OCI-LY1 (cell line): ENCODE data around the gene LZTS3.

Experiments used
- H2AFZ ChIP-seq: fragments of 200-600 bp; sonication (generic), shearing (Covaris generic); 2 replicates; pipeline ENCODE4 v1.6.0; 2014; ENCODE audit warnings: antibody characterized with exemption, mild to moderate bottlenecking, low read length
- H3F3A ChIP-seq: fragments of 200-600 bp; sonication (generic), shearing (Covaris generic); 2 replicates; pipeline ENCODE4 v1.6.0; 2014; ENCODE audit warnings: mild to moderate bottlenecking, antibody characterized with exemption, low read length, moderate library complexity; ENCODE audit not compliant: insufficient read depth
- H3K27ac ChIP-seq: fragments of 200-600 bp; sonication (generic); 2 replicates; pipeline ENCODE4 v1.5.1; 2014; ENCODE audit warnings: low read length, mixed run types, mild to moderate bottlenecking, low read depth; ENCODE audit not compliant: poor library complexity, severe bottlenecking
- H3K27me3 ChIP-seq: fragments of 200-600 bp; sonication (generic); 2 replicates; pipeline ENCODE4 v1.6.0; 2014; ENCODE audit warnings: antibody characterized with exemption, mild to moderate bottlenecking, low read length, moderate library complexity; ENCODE audit not compliant: insufficient read depth
- H3K36me3 ChIP-seq: fragments of 200-600 bp; sonication (generic); 2 replicates; pipeline ENCODE4 v1.6.1; 2014; ENCODE audit warnings: mild to moderate bottlenecking, antibody characterized with exemption, low read length, moderate library complexity, mixed read lengths; ENCODE audit not compliant: insufficient read depth
- H3K4me1 ChIP-seq: fragments of 200-600 bp; sonication (generic); 2 replicates; pipeline ENCODE4 v1.5.1; 2014; ENCODE audit warnings: mild to moderate bottlenecking, low read length, moderate library complexity; ENCODE audit not compliant: insufficient read depth, severe bottlenecking
- H3K4me2 ChIP-seq: fragments of 200-600 bp; sonication (generic), shearing (Covaris generic); 2 replicates; pipeline ENCODE4 v1.6.1; 2014; ENCODE audit warnings: low read length
- H3K4me3 ChIP-seq: fragments of 200-600 bp; sonication (generic); 2 replicates; pipeline ENCODE4 v1.5.1; 2014; ENCODE audit warnings: low read length, low read depth, mild to moderate bottlenecking, mixed read lengths; ENCODE audit not compliant: poor library complexity, severe bottlenecking
- H3K79me2 ChIP-seq: fragments of 200-600 bp; shearing (Covaris generic); 2 replicates; pipeline ENCODE4 v1.6.1; 2016; ENCODE audit warnings: mixed run types, low read length, mixed read lengths; ENCODE audit not compliant: insufficient read depth
- H3K9ac ChIP-seq: fragments of 200-600 bp; sonication (generic), shearing (Covaris generic); 2 replicates; pipeline ENCODE4 v1.6.1; 2014; ENCODE audit warnings: mild to moderate bottlenecking, low read length, mixed read lengths
- H3K9me2 ChIP-seq: fragments of 200-600 bp; sonication (generic), shearing (Covaris generic); 2 replicates; pipeline ENCODE4 v1.6.1; 2014; ENCODE audit warnings: low read depth, mild to moderate bottlenecking, low read length, mixed read lengths
- H3K9me3 ChIP-seq: fragments of 200-600 bp; shearing (Covaris generic); 2 replicates; pipeline ENCODE4 v1.6.1; 2014; ENCODE audit warnings: low read length, mixed read lengths
- H4K20me1 ChIP-seq: fragments of 200-600 bp; sonication (generic), shearing (Covaris generic); 2 replicates; pipeline ENCODE4 v1.6.0; 2016; ENCODE audit warnings: mild to moderate bottlenecking, low read length; ENCODE audit not compliant: insufficient read depth
- CTCF ChIP-seq: fragments of 200-600 bp; sonication (generic), shearing (Covaris generic); IDR thresholded peaks from 2 replicates; pipeline ENCODE4 v1.5.1; 2017; ENCODE audit warnings: mild to moderate bottlenecking, antibody characterized with exemption, low read length, moderate library complexity, mixed read lengths
- EZH2 ChIP-seq: fragments of 200-600 bp; sonication (generic), shearing (Covaris generic); IDR thresholded peaks from 2 replicates; pipeline ENCODE4 v1.8.0; 2017; ENCODE audit warnings: borderline replicate concordance, mixed run types, mild to moderate bottlenecking, antibody characterized with exemption, low read length, moderate library complexity, mixed read lengths

The LZTS3 gene

GRCh38 chr20:3168829-3169590, 4.3 kb downstream of the LZTS3 start:
- no peaks in the 10 kb centered on the region for H4K20me1 ChIP-seq
- H2AFZ ChIP-seq: no peak overlapping the region
- H3K9me3 ChIP-seq: no peaks in the 10 kb centered on the region
- peaks cover 3% of the 10 kb centered on the region for H3K4me1 ChIP-seq
- no peaks in the 10 kb centered on the region for H3K27me3 ChIP-seq
- no peak overlapping the region for H3K4me2 ChIP-seq
- H3K79me2 ChIP-seq: no peaks in the 10 kb centered on the region
- no peaks in the 10 kb centered on the region for H3F3A ChIP-seq
- no peak overlapping the region for H3K9ac ChIP-seq
- no peak overlapping the region for H3K27ac ChIP-seq
- TF ChIP-seq CTCF: no peak
- H3K9me2 ChIP-seq: no peaks in the 10 kb centered on the region
- H3K4me3 ChIP-seq: no peak overlapping the region
- H3K36me3 ChIP-seq: no peaks in the 10 kb centered on the region

- Histone ChIP-seq H3K4me3 (no peak overlapping the region), H2AFZ (no peak overlapping the region)
These were observed 5.1 kb downstream of the LZTS3 start for GRCh38 chr20:3168079-3168828.

GRCh38 chr20:3167738-3168078, 5.6 kb downstream of the LZTS3 start:
- H3K27me3 ChIP-seq: no peaks in the 10 kb centered on the region
- H3K27ac ChIP-seq: no peak overlapping the region
- no peaks in the 10 kb centered on the region for H3K9me3 ChIP-seq
- no peak for TF ChIP-seq CTCF
- no peak for TF ChIP-seq EZH2
- H4K20me1 ChIP-seq: no peaks in the 10 kb centered on the region
- H3K4me1 ChIP-seq: no peaks in the 10 kb centered on the region
- H3K4me2 ChIP-seq: no peak overlapping the region
- H2AFZ ChIP-seq: no peak overlapping the region
- H3F3A ChIP-seq: no peaks in the 10 kb centered on the region
- H3K4me3 ChIP-seq: no peak overlapping the region
- H3K9me2 ChIP-seq: no peaks in the 10 kb centered on the region
- H3K36me3 ChIP-seq: no peaks in the 10 kb centered on the region
- H3K79me2 ChIP-seq: no peaks in the 10 kb centered on the region
- no peak overlapping the region for H3K9ac ChIP-seq

More at GRCh38 chr20:3168079-3168828, 5.1 kb downstream of the LZTS3 start:
- Histone ChIP-seq H3K27ac (no peak overlapping the region), H3K9me2 (no peaks in the 10 kb centered on the region), H4K20me1 (no peaks in the 10 kb centered on the region), H3K4me1 (no peaks in the 10 kb centered on the region), H3K79me2 (no peaks in the 10 kb centered on the region), H3K36me3 (no peaks in the 10 kb centered on the region), H3K4me2 (peak overlapping the region; percentile 11; the same call in 1 of the 2 replicates), H3F3A (no peaks in the 10 kb centered on the region), H3K9me3 (no peaks in the 10 kb centered on the region), H3K9ac (no peak overlapping the region), H3K27me3 (no peaks in the 10 kb centered on the region)
- TF ChIP-seq CTCF (peak; percentile 16; the same call in 1 of the 2 replicates), EZH2 (no peak)
